Osteoblast (primary cell): ENCODE data around the gene ACER3. TPM values are rescaled to one million over a fixed set of nuclear protein-coding genes. Genes with fewer than 3 reads are reported as not detected.
A peak's percentile ranks its signal among the peaks of the same experiment; 100 is the strongest.

Experiments
- DNase-seq: peaks from one replicate; pipeline ENCODE4 v3.0.0; 2011; ENCODE audit warnings: low spot score, mixed read lengths; ENCODE audit not compliant: insufficient read length; ENCODE audit errors: missing footprints
- H2AFZ ChIP-seq: 2 replicates; pipeline ENCODE4 v1.6.0; 2011; ENCODE audit warnings: mild to moderate bottlenecking, low read length
- H3K27ac ChIP-seq: 2 replicates; pipeline ENCODE4 v1.5.1; 2011; ENCODE audit warnings: mild to moderate bottlenecking, low read depth, low read length, moderate library complexity
- H3K27me3 ChIP-seq: 2 replicates; pipeline ENCODE4 v1.6.0; 2012; ENCODE audit warnings: mild to moderate bottlenecking, control low read depth, inconsistent platforms, low read length, moderate library complexity; ENCODE audit not compliant: insufficient read depth
- H3K36me3 ChIP-seq: 2 replicates; pipeline ENCODE4 v1.5.1; 2011; ENCODE audit warnings: mild to moderate bottlenecking, low read length, control low read depth, moderate library complexity; ENCODE audit not compliant: insufficient read depth
- H3K4me1 ChIP-seq: 2 replicates; pipeline ENCODE4 v1.5.1; 2011; ENCODE audit warnings: mild to moderate bottlenecking, low read length, control low read depth, moderate library complexity; ENCODE audit not compliant: insufficient read depth
- H3K4me2 ChIP-seq: 2 replicates; pipeline ENCODE4 v1.6.0; 2011; ENCODE audit warnings: mild to moderate bottlenecking, low read length; ENCODE audit not compliant: insufficient read depth
- H3K4me3 ChIP-seq: fragments of 200-600 bp; sonication (generic); 3 replicates; pipeline ENCODE4 v1.5.1; 2012; ENCODE audit warnings: mild to moderate bottlenecking, low read length, inconsistent platforms; ENCODE audit not compliant: insufficient read depth
- H3K79me2 ChIP-seq: 2 replicates; pipeline ENCODE4 v1.6.0; 2012; ENCODE audit warnings: mild to moderate bottlenecking, low read length, control low read depth, inconsistent platforms; ENCODE audit not compliant: insufficient read depth
- H3K9me3 ChIP-seq: 2 replicates; pipeline ENCODE4 v1.5.1; 2011; ENCODE audit warnings: low read depth, low read length, control low read depth
- H4K20me1 ChIP-seq: 2 replicates; pipeline ENCODE4 v1.6.0; 2012; ENCODE audit warnings: mild to moderate bottlenecking, low read length, control low read depth; ENCODE audit not compliant: insufficient read depth
- CTCF ChIP-seq: IDR thresholded peaks from 2 replicates; pipeline ENCODE4 v1.5.1; 2011; ENCODE audit warnings: mild to moderate bottlenecking, low read depth, low read length, moderate library complexity; ENCODE audit errors: extremely low read depth
- total RNA-seq: library from RNA; depleted of rRNA; stranded (reverse); fragments of >200 nt; gene quantifications from 2 replicates; pipeline ENCODE4 v1.2.3, GENCODE V29; 2012

ACER3 gene
- total RNA-seq, 1 donor = 9.8 TPM

- no peak for DNase-seq
These were observed 4.6 kb upstream of the ACER3 start for GRCh38 chr11:76856106-76856505.

GRCh38 chr11:76856571-76856970 lies 4.1 kb upstream of the ACER3 start:
- H2AFZ ChIP-seq = no peak overlapping the region
- peaks cover 3% of the 10 kb centered on the region for H3K27me3 ChIP-seq
- H4K20me1 ChIP-seq = no peaks in the 10 kb centered on the region
- H3K4me3 ChIP-seq = no peak overlapping the region
- peaks cover 4% of the 10 kb centered on the region for H3K4me1 ChIP-seq
- no peak overlapping the region for H3K4me2 ChIP-seq
- H3K9me3 ChIP-seq = no peaks in the 10 kb centered on the region
- no peaks in the 10 kb centered on the region for H3K36me3 ChIP-seq
- no peak overlapping the region for H3K27ac ChIP-seq
- no peak for TF ChIP-seq CTCF
- no peak for DNase-seq
- peaks cover 2% of the 10 kb centered on the region for H3K79me2 ChIP-seq

More at GRCh38 chr11:76856106-76856505, 4.6 kb upstream of the ACER3 start:
- H3K4me1 ChIP-seq = no peaks in the 10 kb centered on the region
- no peak overlapping the region for H3K4me3 ChIP-seq
- no peaks in the 10 kb centered on the region for H3K36me3 ChIP-seq
- no peak overlapping the region for H2AFZ ChIP-seq
- no peaks in the 10 kb centered on the region for H4K20me1 ChIP-seq
- peaks cover 4% of the 10 kb centered on the region for H3K27me3 ChIP-seq
- no peaks in the 10 kb centered on the region for H3K9me3 ChIP-seq
- no peak overlapping the region for H3K4me2 ChIP-seq
- no peak overlapping the region for H3K27ac ChIP-seq
- TF ChIP-seq CTCF = no peak
- no peaks in the 10 kb centered on the region for H3K79me2 ChIP-seq

- H3K27ac ChIP-seq = no peak overlapping the region
- DNase-seq = peak; percentile 51
- H4K20me1 ChIP-seq = no peaks in the 10 kb centered on the region
- no peaks in the 10 kb centered on the region for H3K27me3 ChIP-seq
- H3K4me1 ChIP-seq = peaks cover 9% of the 10 kb centered on the region
- H2AFZ ChIP-seq = no peak overlapping the region
- TF ChIP-seq CTCF = no peak
- no peak overlapping the region for H3K4me3 ChIP-seq
- H3K79me2 ChIP-seq = peaks cover 7% of the 10 kb centered on the region
- H3K9me3 ChIP-seq = no peaks in the 10 kb centered on the region
- H3K36me3 ChIP-seq = no peaks in the 10 kb centered on the region
- H3K4me2 ChIP-seq = no peak overlapping the region
These were observed 2.8 kb upstream of the ACER3 start for GRCh38 chr11:76857781-76858410.

- H4K20me1 ChIP-seq = no peaks in the 10 kb centered on the region
- H3K79me2 ChIP-seq = peaks cover 7% of the 10 kb centered on the region
- no peak overlapping the region for H3K4me3 ChIP-seq
- no peaks in the 10 kb centered on the region for H3K9me3 ChIP-seq
- H2AFZ ChIP-seq = peak overlapping the region; percentile 89
- no peaks in the 10 kb centered on the region for H3K27me3 ChIP-seq
- H3K36me3 ChIP-seq = no peaks in the 10 kb centered on the region
- no peak overlapping the region for H3K4me2 ChIP-seq
- peak; percentile 69 for DNase-seq
- H3K27ac ChIP-seq = no peak overlapping the region
- no peak for TF ChIP-seq CTCF
- peaks cover 9% of the 10 kb centered on the region for H3K4me1 ChIP-seq
These were observed 950 bp upstream of the ACER3 start for GRCh38 chr11:76859708-76860227.
